KBM-7 (cell line): ENCODE measurements around the gene CD34.
A peak's percentile ranks its signal among the peaks of the same experiment; 100 is the strongest.
"Not testable (repeated sequence)": the region's sequence is repeated elsewhere in the genome, so short reads cannot be mapped to it uniquely, and the experiment has no call there.

ENCODE experiments used
- DNase-seq: peaks from one replicate; pipeline ENCODE4 v3.0.0-alpha.2; 2015
- in situ Hi-C: fragments of 300-500 bp; cut with MboI; formaldehyde crosslinking; loops from 2 replicates; pipeline ENCODE4 v1.14.3; 2020; ENCODE audit warnings: low sequenced_read_pairs, low pct_unique_long_range_greater_than_20kb, mixed read lengths

Gene CD34

DNA sequence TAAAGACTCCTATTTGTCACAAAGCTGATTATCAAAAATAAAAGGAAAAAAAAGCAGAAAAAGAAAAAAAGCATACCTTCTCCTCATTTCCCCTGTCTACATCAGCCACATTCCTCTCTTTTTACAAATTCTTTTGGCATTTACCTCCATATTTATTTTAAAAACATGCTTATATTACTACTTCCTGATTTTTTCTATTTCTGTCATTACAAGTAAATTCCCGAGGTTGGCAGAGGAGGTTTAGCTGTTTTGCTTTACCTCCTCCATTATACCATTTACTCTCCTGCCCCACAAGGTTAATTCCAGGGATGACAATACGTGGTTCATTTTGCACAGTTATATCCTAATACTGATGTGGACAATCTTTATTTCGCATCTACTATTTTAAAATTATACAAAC lies 26.3 kb upstream of the CD34 start:
- in situ Hi-C loops: no loop called here

DNA sequence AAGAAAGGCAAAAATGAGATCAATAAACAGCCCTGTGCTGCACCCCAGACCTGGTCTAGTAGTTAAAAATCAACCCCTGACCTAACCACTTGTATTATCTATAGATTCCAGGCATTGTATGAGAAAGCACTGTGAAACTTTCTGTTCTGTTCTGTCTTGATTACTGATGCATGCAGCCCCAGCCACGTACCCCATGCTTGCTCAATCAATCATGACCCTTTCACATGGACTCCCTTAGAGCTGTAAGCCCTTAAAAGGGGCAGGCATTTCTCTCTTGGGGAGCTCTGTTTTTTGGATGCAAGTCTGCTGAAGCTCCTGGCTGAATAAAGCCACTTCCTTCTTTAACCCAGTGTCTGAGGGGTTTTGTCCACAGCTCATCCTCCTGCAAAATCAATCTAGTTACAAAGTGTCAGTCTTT lies 24.2 kb upstream of the CD34 start:
- DNase-seq: peak; percentile 89
- in situ Hi-C loops: no loop called here

More for the DNA sequence above, 26.3 kb upstream of the CD34 start:
- DNase-seq: no peak

DNA sequence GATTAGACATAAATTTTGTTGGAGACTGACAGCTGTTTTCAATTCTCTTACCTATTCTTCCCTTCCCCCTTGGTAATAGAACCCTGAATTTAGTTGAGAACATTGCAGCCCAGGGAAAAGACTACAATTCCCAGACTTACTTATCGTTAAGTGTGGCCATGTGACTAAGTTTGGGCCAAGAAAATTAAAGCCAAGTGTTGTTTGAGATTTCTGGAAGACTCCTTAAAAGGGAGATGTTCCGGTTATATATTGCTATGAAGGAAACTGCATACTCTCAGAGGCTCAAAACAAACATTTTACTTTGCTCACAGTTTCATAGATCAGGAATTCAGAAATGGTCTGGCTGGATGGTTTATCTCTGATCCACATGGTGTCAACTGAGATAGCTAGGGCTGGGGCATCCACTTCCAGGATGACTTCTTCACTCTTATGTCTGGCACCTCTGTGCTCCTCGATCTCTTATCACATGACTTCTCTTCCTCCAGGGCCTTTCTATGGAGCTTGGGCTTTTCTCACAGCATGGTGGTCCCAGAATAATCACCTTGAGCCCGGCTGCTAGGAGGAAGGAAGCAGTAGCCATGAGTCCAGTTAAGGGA lies 22.4 kb upstream of the CD34 start:
- in situ Hi-C loops: no loop called here
- DNase-seq: no peak

DNA sequence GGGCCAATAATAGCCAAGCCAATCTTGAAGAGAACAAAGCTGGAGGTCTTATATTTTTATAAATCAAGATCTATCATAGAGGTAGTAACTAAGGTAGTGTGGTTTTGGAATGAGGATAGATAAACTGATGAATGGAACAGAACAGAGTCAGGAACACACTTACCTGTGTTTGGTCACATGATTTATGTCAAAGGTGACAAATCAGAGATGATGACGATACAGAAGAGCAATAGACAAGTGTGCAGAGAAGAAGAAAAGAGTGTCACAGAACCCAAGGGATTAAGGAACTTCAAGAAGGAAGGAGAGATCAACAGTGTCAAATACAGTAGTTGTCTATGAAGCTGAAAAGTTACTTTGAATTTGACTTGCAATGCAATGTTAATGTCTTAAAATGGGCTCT lies 16.1 kb upstream of the CD34 start:
- DNase-seq: no peak
- in situ Hi-C loops: no loop called here

DNA sequence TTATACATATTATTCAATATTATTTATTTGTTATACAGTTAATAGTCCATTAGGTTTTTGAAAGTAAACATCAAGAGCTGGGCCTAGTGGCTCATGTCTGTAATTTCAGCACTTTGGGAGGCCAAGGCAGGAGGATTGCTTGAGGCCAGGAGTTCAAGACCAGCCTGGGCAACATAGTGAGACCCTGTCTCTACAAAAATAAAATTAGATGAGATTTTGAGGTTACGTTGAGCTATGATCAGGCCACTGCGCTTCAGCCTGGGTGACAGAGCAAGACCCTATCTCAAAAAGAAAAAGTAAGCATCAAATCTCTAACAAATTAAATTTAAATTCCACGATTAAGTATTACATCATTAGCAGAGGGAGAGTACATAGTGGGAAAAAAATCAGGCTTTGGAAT lies 15.0 kb upstream of the CD34 start:
- in situ Hi-C loops, DNase-seq: not testable (repeated sequence)

DNA sequence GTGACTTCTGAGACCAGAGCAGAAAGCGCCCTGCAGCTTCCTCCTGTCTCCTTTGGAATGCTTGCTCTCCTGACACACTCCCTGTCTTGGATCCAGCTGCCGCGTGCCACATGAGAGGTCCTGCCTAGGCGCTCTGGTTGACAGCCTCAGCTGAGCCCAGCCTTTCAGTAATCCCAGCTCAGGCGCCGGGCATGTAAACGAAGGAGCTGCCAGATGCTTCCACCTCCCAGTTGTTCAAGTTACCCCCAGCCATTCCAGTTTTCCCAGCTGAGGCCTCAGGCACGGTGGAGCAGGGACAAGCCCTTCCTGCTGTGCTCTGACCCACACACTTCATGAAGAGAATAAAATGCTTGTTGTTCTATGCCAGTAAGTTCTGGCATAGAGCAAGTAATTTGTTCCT lies 14.3 kb upstream of the CD34 start:
- DNase-seq: no peak
- in situ Hi-C loops: no loop called here

DNA sequence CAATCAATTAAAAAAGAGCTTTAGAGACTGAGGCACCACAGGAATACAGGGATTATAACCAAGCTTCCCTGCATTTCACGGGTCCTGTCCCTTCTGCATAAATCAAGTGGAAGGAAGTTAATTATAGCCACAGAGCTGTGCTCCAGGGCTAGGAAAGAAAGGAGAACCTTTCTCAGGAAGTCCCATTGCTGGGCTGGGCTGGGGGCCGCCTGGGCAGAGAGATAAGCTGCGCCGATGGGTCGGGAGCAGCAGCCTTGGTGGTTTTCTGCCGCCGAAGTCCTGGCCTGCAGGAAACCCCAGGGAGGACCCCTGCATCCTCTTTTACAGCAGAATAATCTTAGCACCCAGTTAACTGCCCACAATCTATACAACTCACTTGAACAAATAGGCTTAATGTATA lies 12.6 kb upstream of the CD34 start:
- in situ Hi-C loops: no loop called here
- DNase-seq: peak; percentile 95

DNA sequence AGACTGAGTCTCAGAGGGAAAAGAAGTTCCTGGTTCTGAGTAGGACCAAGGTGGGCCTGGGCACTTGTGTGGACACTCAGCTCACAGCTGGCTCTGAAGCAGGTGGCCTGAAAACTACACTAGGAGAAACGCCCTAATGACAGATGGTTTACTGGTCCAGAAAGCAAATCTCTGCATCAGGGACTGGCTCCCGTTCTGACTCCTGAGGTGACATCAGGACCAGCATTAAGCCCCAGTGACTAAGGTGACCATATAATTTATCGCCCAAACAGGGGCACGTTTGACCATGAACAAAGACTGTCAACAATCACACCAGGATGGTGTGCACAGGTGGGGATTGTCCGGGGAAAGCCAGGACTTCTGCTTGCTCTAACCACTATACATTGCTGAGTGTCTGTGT lies 12.2 kb upstream of the CD34 start:
- in situ Hi-C loops: no loop called here
- DNase-seq: no peak

DNA sequence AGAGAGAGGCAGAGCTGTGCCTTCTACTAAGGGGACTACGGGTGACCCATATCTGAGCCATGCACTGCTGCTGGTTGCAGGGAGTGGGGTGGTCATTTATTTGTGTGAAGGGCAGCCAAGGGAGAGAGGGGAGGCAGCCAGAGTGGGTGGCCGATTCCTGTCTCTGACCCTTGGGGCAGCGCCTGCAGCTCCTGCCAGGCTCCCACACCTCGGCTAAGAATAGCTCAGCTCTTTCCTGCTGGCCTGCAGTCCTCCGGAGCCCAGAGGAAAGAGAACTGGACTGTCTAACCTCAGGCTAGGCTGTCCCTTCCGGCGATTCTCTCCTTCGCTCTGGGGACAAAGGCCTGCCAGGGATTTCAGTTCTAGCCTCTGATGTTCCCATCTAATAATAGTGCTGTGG lies 11.6 kb upstream of the CD34 start:
- no peak for DNase-seq
- in situ Hi-C loops: no loop called here

DNA sequence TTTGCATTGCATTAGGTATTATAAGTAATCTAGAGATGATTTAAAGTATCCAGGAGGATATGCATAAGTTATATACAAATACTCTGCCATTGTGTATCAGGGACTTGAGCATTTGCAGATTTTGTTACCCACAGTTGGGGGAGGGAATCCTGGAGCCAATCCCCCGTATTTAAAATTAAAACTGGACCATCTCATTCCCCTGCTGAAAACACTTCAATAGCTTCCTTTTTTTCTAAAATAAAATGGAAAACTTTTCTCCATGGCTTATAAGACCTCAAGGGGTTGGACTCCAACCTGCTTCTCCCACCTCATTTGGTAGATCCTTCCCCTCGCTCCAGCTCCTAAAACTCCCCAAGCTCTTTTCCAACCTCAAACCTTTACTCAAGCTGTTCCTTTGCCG lies 10.4 kb upstream of the CD34 start:
- in situ Hi-C loops: no loop called here
- no peak for DNase-seq

DNA sequence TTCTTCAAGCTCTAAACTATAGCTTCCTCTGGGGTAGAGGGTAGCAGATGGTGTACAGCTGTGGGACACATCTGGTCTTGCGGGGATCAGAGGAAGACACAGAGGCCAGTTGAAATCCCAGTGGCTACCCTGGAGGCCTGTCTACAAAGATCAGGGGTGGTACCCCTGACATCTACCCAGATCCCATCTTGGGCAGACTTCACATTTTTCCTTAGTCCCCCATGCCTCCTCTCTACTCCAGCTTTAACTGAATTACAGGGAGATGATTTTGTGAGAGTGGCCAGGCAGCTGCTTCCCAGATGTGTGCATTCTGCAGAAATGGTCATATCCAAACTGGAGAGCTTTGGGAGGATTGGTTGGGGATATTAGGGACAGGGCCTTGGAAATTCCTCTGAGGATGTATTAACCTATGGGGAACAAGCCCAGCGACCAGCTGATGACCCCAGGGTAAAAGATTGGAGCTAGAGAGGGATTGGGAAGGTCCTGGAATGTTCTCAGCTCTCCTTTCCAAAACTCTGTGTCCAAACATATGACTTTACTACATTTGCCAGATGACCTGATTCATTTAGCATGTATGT lies 9.6 kb upstream of the CD34 start:
- no peak for DNase-seq
- in situ Hi-C loops: no loop called here

DNA sequence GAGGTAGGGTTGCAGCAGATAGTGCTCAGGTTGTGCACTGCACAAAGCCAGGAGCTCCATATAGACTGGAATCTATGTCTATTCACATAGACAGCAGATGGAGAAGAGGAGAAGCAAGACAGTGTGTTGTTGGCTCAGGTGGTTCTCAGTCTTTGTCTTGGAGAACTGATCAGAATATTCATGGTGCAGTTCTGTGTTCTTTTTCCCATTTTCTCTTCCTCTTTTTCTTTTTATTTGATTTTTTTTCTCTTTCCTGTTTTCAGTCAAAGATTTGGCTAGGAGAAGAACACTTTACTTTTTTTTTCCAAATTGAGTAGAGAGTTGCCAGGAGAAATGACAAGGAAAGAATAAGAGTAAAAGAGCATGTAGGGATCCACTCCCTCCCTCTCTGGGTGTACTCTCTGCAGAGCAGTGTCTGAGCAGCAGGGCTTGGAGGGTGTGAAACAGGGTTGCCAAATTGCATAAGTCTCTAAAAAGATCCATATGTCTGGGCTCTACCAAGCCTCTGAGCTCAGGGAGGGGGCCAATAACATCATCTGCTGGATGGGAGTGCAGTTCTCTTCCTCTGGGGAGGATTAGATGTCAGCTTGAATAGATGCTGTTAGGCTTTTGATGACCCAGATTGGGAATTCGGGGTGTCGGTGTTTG lies 8.7 kb upstream of the CD34 start:
- DNase-seq: no peak
- in situ Hi-C loops: no loop called here

DNA sequence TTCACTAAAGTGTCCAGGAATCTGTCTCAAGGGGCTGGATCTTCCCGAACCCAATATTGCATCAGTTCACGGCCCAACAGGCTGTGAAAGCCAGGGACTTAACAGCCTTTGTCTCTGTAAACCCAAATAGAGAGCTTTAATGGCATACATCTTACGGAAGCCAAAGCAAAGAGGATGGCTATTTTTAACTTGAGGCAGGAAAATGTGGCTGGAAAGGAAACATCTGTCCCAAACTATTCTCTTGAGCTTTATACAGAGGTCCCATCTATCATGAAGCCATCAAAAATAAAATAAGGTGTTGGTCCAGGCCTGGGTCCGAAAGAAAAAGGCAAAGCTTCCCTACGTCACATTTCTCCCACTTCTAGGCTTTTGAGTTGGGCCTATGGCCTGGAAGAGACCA lies 7.7 kb upstream of the CD34 start:
- peak; percentile 61 for DNase-seq
- in situ Hi-C loops: no loop called here

DNA sequence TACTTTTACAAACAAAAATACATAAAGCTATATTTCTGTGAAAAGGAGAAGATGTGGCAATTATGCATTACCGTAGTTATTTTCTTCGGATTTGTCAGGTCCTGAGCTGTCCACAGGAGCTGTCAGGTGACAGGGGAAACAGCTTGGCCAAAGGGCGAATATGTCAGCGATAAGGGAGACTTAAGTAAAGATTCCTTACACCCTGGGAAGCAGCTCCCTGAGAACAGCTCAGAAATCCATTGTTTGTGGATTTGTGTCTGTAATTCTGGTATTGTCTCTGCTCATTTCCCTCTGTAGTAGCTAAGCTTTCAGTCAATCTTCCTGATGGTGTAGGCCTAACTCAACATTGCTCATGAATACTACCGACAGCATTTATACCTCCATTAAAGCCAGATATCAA lies 7.1 kb upstream of the CD34 start:
- in situ Hi-C loops: no loop called here
- DNase-seq: no peak

DNA sequence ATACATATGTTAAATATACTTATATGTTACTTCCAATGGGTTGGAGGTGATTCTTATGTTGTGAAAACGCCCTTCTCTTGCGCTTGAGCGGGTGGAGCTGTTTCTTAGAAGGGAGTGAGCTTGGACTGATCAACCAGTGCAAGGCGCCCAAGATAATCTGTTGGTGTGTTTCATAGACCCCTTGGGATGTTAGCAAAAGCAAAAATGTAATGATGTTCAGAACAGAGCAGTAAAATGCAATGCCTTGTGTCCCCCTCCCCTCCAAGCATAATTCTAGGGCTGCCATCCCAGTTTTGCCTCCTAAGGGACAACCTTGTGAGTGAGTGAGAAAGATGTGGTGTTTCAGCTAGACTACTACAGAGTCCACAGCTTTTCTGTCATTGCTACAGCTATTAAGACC lies 6.2 kb upstream of the CD34 start:
- in situ Hi-C loops: no loop called here
- DNase-seq: no peak

DNA sequence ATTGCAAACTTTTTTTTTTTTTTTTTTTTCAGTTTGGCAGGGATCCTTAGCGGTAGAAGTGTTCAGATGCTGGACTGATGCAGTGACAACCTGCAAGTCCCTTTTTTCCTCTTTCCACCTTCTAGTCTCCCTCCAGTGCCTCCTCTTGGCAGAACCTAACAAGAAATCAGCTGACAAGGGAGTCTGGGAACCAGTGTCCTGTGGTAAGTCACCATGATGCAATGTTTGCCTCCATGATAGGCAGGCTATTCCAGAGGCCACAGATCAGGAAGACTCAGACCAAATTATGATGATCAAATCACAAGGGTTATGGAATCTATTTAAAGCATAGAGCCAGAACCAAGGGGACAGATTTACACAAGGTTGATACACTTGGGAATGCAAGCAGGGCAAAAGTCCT lies 3.0 kb upstream of the CD34 start:
- no peak for DNase-seq
- in situ Hi-C loops: no loop called here

DNA sequence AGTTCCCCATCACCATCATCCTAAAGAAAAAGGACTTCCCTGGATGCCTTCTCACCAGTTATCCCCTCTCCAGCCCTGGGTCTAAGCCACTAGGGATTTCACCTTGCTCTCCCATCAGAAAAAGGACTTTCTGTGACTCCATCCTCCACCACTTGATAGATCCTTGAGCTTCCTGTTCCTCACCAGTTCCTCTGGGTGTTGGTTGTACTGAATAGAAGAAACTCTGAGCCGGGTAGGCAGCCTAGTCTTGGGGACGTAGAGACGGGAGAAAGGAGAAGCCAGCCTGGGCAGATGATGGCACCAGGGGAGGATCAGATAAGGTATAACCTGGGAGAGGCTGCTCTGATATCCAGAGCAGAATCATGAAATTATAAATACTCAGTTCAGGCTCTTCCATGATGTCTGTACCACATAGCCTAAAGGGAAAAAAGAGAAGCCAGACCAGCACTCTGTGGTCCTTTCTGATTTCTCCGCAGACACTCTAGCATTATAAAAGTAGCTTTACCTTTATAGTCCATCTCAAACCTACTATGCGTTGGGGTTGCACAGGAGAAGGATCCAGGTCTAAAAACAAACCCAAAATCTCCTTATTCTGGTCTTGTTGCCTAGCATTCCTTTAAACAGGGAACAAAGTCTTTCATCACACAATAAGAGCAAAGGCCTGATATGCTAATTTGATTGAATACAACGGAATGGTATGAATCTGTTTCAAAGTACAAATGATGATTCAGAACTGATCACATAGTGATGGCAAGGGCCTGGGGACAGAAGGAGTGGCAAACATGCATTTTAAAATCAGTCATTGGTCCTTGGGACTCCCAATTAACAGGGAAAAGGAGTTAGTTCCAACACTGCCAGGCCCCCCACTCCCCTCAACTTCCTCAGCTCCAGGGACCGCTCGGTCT lies 1.2 kb upstream of the CD34 start:
- in situ Hi-C loops: no loop called here
- no peak for DNase-seq

DNA sequence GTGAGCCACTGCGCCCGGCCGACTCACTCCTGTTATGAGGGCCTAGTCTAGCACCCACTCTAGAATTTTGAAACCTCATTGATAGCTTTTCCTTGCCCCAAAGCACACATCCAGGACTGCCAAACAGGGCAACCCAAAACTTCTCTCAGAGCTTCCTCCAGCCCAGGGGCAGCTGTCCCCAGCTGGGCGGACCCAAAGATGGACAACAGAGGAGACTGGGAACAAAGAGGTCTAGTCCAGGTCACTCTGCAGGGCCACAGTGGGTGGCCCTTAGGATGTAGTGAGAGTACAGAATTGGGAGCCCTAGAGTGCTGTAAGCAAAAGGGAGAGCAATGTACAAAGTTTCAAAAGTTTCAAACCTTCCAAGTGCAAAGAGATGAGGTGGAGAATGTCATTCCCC lies 1.2 kb downstream of the CD34 start:
- no peak for DNase-seq
- in situ Hi-C loops: no loop called here

DNA sequence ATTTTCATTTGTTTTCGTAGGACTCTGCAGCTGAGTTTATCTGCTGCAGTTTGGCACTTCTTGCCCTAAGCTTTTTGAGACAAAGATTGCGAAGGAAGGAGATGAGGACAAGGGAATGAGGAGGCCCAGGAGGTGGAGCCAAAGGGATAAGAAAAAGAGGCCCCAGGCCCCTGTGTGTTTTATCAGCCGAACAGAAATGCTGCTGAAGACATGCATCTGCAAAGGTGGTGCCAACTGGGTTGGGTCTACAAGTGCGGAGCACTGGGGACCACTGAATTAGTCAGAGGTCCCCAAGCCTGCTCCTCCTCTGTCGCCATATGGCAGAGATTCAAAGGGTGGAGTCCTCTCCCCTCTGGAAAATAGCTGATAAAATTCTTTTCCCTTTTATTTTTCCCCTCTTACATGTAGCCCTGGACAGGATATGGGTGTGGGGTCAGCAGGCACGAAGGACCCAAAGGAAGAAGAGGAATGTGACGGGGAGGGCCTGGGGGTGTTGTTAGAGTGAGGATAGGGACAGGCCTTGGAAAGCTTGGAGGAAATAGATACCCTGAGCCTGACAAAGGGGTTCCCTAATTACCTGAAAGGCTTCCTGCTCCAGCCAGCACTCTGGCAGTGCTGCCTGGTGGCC lies 2.7 kb downstream of the CD34 start:
- peak; percentile 82 for DNase-seq
- in situ Hi-C loops: no loop called here

DNA sequence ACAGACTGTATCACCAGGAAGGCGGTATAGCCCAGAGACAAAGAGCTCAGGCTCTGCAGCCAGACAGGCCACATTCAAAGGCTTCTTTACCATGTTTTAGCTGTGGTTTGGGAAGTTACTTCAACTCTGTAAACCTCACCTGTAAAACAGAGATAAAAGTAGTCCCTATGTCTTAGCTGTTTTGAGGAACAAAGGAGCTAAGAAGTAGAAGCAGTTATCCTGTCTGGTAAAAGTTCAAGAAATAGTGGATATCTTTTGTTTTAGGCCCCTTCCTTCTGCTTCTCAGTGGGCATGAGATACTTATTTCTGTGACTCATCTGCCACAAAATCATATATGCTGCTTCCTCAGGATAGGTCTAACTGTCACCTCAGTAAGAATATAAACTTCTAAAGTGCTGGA lies 6.5 kb downstream of the CD34 start:
- in situ Hi-C loops: no loop called here

More for the DNA sequence above, 6.5 kb downstream of the CD34 start:
- peak; percentile 76 for DNase-seq
